HG03342 (cell line): ENCODE results near the gene HIC2.
"Not testable (repeated sequence)": the region's sequence is repeated elsewhere in the genome, so short reads cannot be mapped to it uniquely, and the experiment has no call there.

Source experiments
- ATAC-seq: cut with Tn5 transposase; IDR thresholded peaks from one replicate; pipeline ENCODE4 v1.9.1; 2021; ENCODE audit warnings: mild to moderate bottlenecking, moderate library complexity; ENCODE audit not compliant: unreplicated experiment

HIC2 gene

GRCh38 chr22:21434378-21435233 lies 17.4 kb downstream of the HIC2 start:
- not testable (repeated sequence) for ATAC-seq

GRCh38 chr22:21435998-21436810 lies 19.0 kb downstream of the HIC2 start:
- not testable (repeated sequence) for ATAC-seq

GRCh38 chr22:21438013-21438412 lies 20.8 kb downstream of the HIC2 start:
- ATAC-seq, result not testable (repeated sequence)

GRCh38 chr22:21440018-21440636 lies 23.0 kb downstream of the HIC2 start:
- ATAC-seq, result not testable (repeated sequence)

- not testable (repeated sequence) for ATAC-seq
Measured at GRCh38 chr22:21440676-21441075, 23.5 kb downstream of the HIC2 start.

- ATAC-seq, result not testable (repeated sequence)
Measured at GRCh38 chr22:21441170-21441569, 24.0 kb downstream of the HIC2 start.

GRCh38 chr22:21442123-21442522 lies 25.0 kb downstream of the HIC2 start:
- ATAC-seq, result not testable (repeated sequence)

GRCh38 chr22:21442646-21443045 lies 25.5 kb downstream of the HIC2 start:
- ATAC-seq, result not testable (repeated sequence)

GRCh38 chr22:21443057-21443734 lies 26.0 kb downstream of the HIC2 start:
- no peak for ATAC-seq

- no peak for ATAC-seq
Measured at GRCh38 chr22:21443735-21444421, 26.7 kb downstream of the HIC2 start.

GRCh38 chr22:21444701-21445436 lies 27.7 kb downstream of the HIC2 start:
- ATAC-seq, result no peak

GRCh38 chr22:21445437-21446127 lies 28.4 kb downstream of the HIC2 start:
- ATAC-seq, result no peak

- ATAC-seq, result no peak
Measured at GRCh38 chr22:21446128-21446826, 29.1 kb downstream of the HIC2 start.

- no peak for ATAC-seq
Measured at GRCh38 chr22:21446827-21447690, 29.9 kb downstream of the HIC2 start.

GRCh38 chr22:21447694-21448402 lies 30.7 kb downstream of the HIC2 start:
- no peak for ATAC-seq

- ATAC-seq, result no peak
Measured at GRCh38 chr22:21448627-21449416, 31.7 kb downstream of the HIC2 start.
